Measurements from ENCODE around the gene KCNQ1.
A peak's percentile ranks its signal among the peaks of the same experiment; 100 is the strongest.

KCNQ1 gene

GRCh38 chr11:2445746-2446551, 1.1 kb downstream of the KCNQ1 start:
- DNase-seq, result no peak

- no peak for DNase-seq
Observed at GRCh38 chr11:2446590-2447252, 1.9 kb downstream of the KCNQ1 start.

GRCh38 chr11:2447253-2447950, 2.6 kb downstream of the KCNQ1 start:
- no peak for DNase-seq

- no peak for DNase-seq
Observed at GRCh38 chr11:2447951-2448650, 3.3 kb downstream of the KCNQ1 start.

GRCh38 chr11:2448661-2449547, 4.1 kb downstream of the KCNQ1 start:
- no peak for DNase-seq

- DNase-seq, result no peak
Observed at GRCh38 chr11:2449548-2450320, 4.9 kb downstream of the KCNQ1 start.

GRCh38 chr11:2450321-2451041, 5.7 kb downstream of the KCNQ1 start:
- DNase-seq, result no peak

- no peak for DNase-seq
Observed at GRCh38 chr11:2451336-2451735, 6.5 kb downstream of the KCNQ1 start.

GRCh38 chr11:2451916-2452315, 7.1 kb downstream of the KCNQ1 start:
- DNase-seq, result no peak

- DNase-seq, result peak; percentile 9
Observed at GRCh38 chr11:2452321-2453012, 7.7 kb downstream of the KCNQ1 start.

GRCh38 chr11:2453436-2453835, 8.6 kb downstream of the KCNQ1 start:
- no peak for DNase-seq

- DNase-seq, result no peak
Observed at GRCh38 chr11:2458321-2458720, 13.5 kb downstream of the KCNQ1 start.

- no peak for DNase-seq
Observed at GRCh38 chr11:2459016-2459725, 14.4 kb downstream of the KCNQ1 start.

- no peak for DNase-seq
Observed at GRCh38 chr11:2459796-2460531, 15.2 kb downstream of the KCNQ1 start.

- no peak for DNase-seq
Observed at GRCh38 chr11:2460540-2461252, 15.9 kb downstream of the KCNQ1 start.

- no peak for DNase-seq
Observed at GRCh38 chr11:2461253-2461955, 16.6 kb downstream of the KCNQ1 start.

- no peak for DNase-seq
Observed at GRCh38 chr11:2461956-2462542, 17.2 kb downstream of the KCNQ1 start.

All from fibroblast of skin of right biceps (primary cell).